ENCODE measurements around the gene SUCLG2.

Gene SUCLG2

GRCh38 chr3:67437789-67438188 lies 216.6 kb downstream of the SUCLG2 start:
- WGBS, result 100% methylated on average over 3 of the region's 5 CpGs

GRCh38 chr3:67437090-67437489 lies 217.3 kb downstream of the SUCLG2 start:
- 100% methylated on average over 2 of the region's 3 CpGs for WGBS
- no peak overlapping the region for H3K4me3 ChIP-seq (ENCODE audit: insufficient read depth in 1 of 2, low read depth in 1 of 2, low read length in 2 of 2)
- H3K4ac ChIP-seq (ENCODE audit: low read depth in 1 of 2, low read length in 2 of 2), result no peak overlapping the region
- no peaks in the 10 kb centered on the region for H3K4me1 ChIP-seq (ENCODE audit: control insufficient read depth, insufficient read depth, low read depth, low read length)
- H4K8ac ChIP-seq (ENCODE audit: low read length), result no peak overlapping the region
- H3K27ac ChIP-seq (ENCODE audit: low read length, poor library complexity, severe bottlenecking), result no peak overlapping the region
- no peak overlapping the region for H3K23ac ChIP-seq (ENCODE audit: low read length in 2 of 2)
- no peaks in the 10 kb centered on the region for H3K27me3 ChIP-seq (ENCODE audit: control insufficient read depth in 1 of 2, insufficient read depth in 1 of 2, low read length in 2 of 2)
- H3K18ac ChIP-seq (ENCODE audit: low read depth in 1 of 2, low read length in 2 of 2), result no peak overlapping the region
- no peak overlapping the region for H2AK5ac ChIP-seq (ENCODE audit: low read length, severe bottlenecking)
- no peak overlapping the region for H3K9ac ChIP-seq (ENCODE audit: low read length)
- H2BK120ac ChIP-seq (ENCODE audit: low read depth, low read length), result no peak overlapping the region
- no peak overlapping the region for H2BK5ac ChIP-seq (ENCODE audit: low read depth, low read length, poor library complexity, severe bottlenecking)
- peaks cover 13% of the 10 kb centered on the region for H3K79me1 ChIP-seq (replicated peaks; ENCODE audit: low read length, poor library complexity, severe bottlenecking)
- H3K4me2 ChIP-seq (ENCODE audit: low read length, poor library complexity, severe bottlenecking), result no peak overlapping the region
- peaks cover 0 to 7% of the 10 kb centered on the region in 2 experiments for H3K36me3 ChIP-seq (ENCODE audit: control insufficient read depth in 1 of 2, insufficient read depth in 2 of 2, low read depth in 1 of 2, low read length in 2 of 2)
- no peak for DNase-seq
- no peak overlapping the region for H4K91ac ChIP-seq (ENCODE audit: low read length)
- no peak overlapping the region for H3K14ac ChIP-seq (ENCODE audit: low read length in 2 of 2)
- no peak overlapping the region for H2AFZ ChIP-seq (ENCODE audit: low read depth, low read length)
- H2BK15ac ChIP-seq (ENCODE audit: low read depth, poor library complexity, severe bottlenecking), result no peak overlapping the region
- H2BK12ac ChIP-seq (ENCODE audit: low read length in 2 of 2), result no peak overlapping the region
- H3K9me3 ChIP-seq (ENCODE audit: control insufficient read depth, low read length), result no peaks in the 10 kb centered on the region

More at GRCh38 chr3:67437789-67438188, 216.6 kb downstream of the SUCLG2 start:
- H4K8ac ChIP-seq (ENCODE audit: low read length), result no peak overlapping the region
- H3K27ac ChIP-seq (ENCODE audit: low read length, poor library complexity, severe bottlenecking), result no peak overlapping the region
- H3K4me1 ChIP-seq (ENCODE audit: control insufficient read depth, insufficient read depth, low read depth, low read length), result no peaks in the 10 kb centered on the region
- no peak overlapping the region for H2AK5ac ChIP-seq (ENCODE audit: low read length, severe bottlenecking)
- H4K91ac ChIP-seq (ENCODE audit: low read length), result no peak overlapping the region
- no peak overlapping the region for H3K14ac ChIP-seq (ENCODE audit: low read length in 2 of 2)
- H3K79me1 ChIP-seq (replicated peaks; ENCODE audit: low read length, poor library complexity, severe bottlenecking), result peaks cover 13% of the 10 kb centered on the region
- DNase-seq, result no peak
- no peak overlapping the region for H3K23ac ChIP-seq (ENCODE audit: low read length in 2 of 2)
- H3K27me3 ChIP-seq (ENCODE audit: control insufficient read depth in 1 of 2, insufficient read depth in 1 of 2, low read length in 2 of 2), result no peaks in the 10 kb centered on the region
- H3K18ac ChIP-seq (ENCODE audit: low read depth in 1 of 2, low read length in 2 of 2), result no peak overlapping the region
- H2AFZ ChIP-seq (ENCODE audit: low read depth, low read length), result no peak overlapping the region
- no peak overlapping the region for H3K4ac ChIP-seq (ENCODE audit: low read depth in 1 of 2, low read length in 2 of 2)
- peaks cover 0 to 6% of the 10 kb centered on the region in 2 experiments for H3K36me3 ChIP-seq (ENCODE audit: control insufficient read depth in 1 of 2, insufficient read depth in 2 of 2, low read depth in 1 of 2, low read length in 2 of 2)
- no peak overlapping the region for H2BK12ac ChIP-seq (ENCODE audit: low read length in 2 of 2)
- H3K4me2 ChIP-seq (ENCODE audit: low read length, poor library complexity, severe bottlenecking), result no peak overlapping the region
- H3K4me3 ChIP-seq (ENCODE audit: insufficient read depth in 1 of 2, low read depth in 1 of 2, low read length in 2 of 2), result no peak overlapping the region
- no peak overlapping the region for H2BK5ac ChIP-seq (ENCODE audit: low read depth, low read length, poor library complexity, severe bottlenecking)
- H3K9ac ChIP-seq (ENCODE audit: low read length), result no peak overlapping the region
- H2BK120ac ChIP-seq (ENCODE audit: low read depth, low read length), result no peak overlapping the region
- H2BK15ac ChIP-seq (ENCODE audit: low read depth, poor library complexity, severe bottlenecking), result no peak overlapping the region
- no peaks in the 10 kb centered on the region for H3K9me3 ChIP-seq (ENCODE audit: control insufficient read depth, low read length)

- H2BK5ac ChIP-seq (ENCODE audit: low read depth, low read length, poor library complexity, severe bottlenecking), result no peak overlapping the region
- H2BK120ac ChIP-seq (ENCODE audit: low read depth, low read length), result no peak overlapping the region
- no peak overlapping the region for H2AFZ ChIP-seq (ENCODE audit: low read depth, low read length)
- H3K14ac ChIP-seq (ENCODE audit: low read length in 2 of 2), result no peak overlapping the region
- no peak overlapping the region for H3K4me3 ChIP-seq (ENCODE audit: insufficient read depth in 1 of 2, low read depth in 1 of 2, low read length in 2 of 2)
- no peak overlapping the region for H3K9ac ChIP-seq (ENCODE audit: low read length)
- no peaks in the 10 kb centered on the region for H3K27me3 ChIP-seq (ENCODE audit: control insufficient read depth in 1 of 2, insufficient read depth in 1 of 2, low read length in 2 of 2)
- H3K9me3 ChIP-seq (ENCODE audit: control insufficient read depth, low read length), result no peaks in the 10 kb centered on the region
- H2AK5ac ChIP-seq (ENCODE audit: low read length, severe bottlenecking), result no peak overlapping the region
- no peak overlapping the region for H4K91ac ChIP-seq (ENCODE audit: low read length)
- no peak overlapping the region for H3K23ac ChIP-seq (ENCODE audit: low read length in 2 of 2)
- no peak for DNase-seq
- 98% methylated on average over 4 of the region's 4 CpGs for WGBS
- H2BK15ac ChIP-seq (ENCODE audit: low read depth, poor library complexity, severe bottlenecking), result no peak overlapping the region
- H3K18ac ChIP-seq (ENCODE audit: low read depth in 1 of 2, low read length in 2 of 2), result no peak overlapping the region
- H3K4me2 ChIP-seq (ENCODE audit: low read length, poor library complexity, severe bottlenecking), result no peak overlapping the region
- H3K4me1 ChIP-seq (ENCODE audit: control insufficient read depth, insufficient read depth, low read depth, low read length), result no peaks in the 10 kb centered on the region
- H3K4ac ChIP-seq (ENCODE audit: low read depth in 1 of 2, low read length in 2 of 2), result no peak overlapping the region
- H3K79me1 ChIP-seq (replicated peaks; ENCODE audit: low read length, poor library complexity, severe bottlenecking), result peaks cover 13% of the 10 kb centered on the region
- peaks cover 0 to 10% of the 10 kb centered on the region in 2 experiments for H3K36me3 ChIP-seq (ENCODE audit: control insufficient read depth in 1 of 2, insufficient read depth in 2 of 2, low read depth in 1 of 2, low read length in 2 of 2)
- no peak overlapping the region for H2BK12ac ChIP-seq (ENCODE audit: low read length in 2 of 2)
- H4K8ac ChIP-seq (ENCODE audit: low read length), result no peak overlapping the region
- H3K27ac ChIP-seq (ENCODE audit: low read length, poor library complexity, severe bottlenecking), result no peak overlapping the region
Observed at GRCh38 chr3:67433109-67433508, 221.3 kb downstream of the SUCLG2 start.

- H3K36me3 ChIP-seq (ENCODE audit: control insufficient read depth in 1 of 2, insufficient read depth in 2 of 2, low read depth in 1 of 2, low read length in 2 of 2), result peaks cover 5 to 10% of the 10 kb centered on the region in 2 experiments
- H3K27ac ChIP-seq (ENCODE audit: low read length, poor library complexity, severe bottlenecking), result no peak overlapping the region
- H3K27me3 ChIP-seq (ENCODE audit: control insufficient read depth in 1 of 2, insufficient read depth in 1 of 2, low read length in 2 of 2), result no peaks in the 10 kb centered on the region
- no peak overlapping the region for H2BK5ac ChIP-seq (ENCODE audit: low read depth, low read length, poor library complexity, severe bottlenecking)
- H3K4me3 ChIP-seq (ENCODE audit: insufficient read depth in 1 of 2, low read depth in 1 of 2, low read length in 2 of 2), result no peak overlapping the region
- no peak overlapping the region for H3K14ac ChIP-seq (ENCODE audit: low read length in 2 of 2)
- no peak overlapping the region for H3K23ac ChIP-seq (ENCODE audit: low read length in 2 of 2)
- H3K4ac ChIP-seq (ENCODE audit: low read depth in 1 of 2, low read length in 2 of 2), result no peak overlapping the region
- peaks cover 11% of the 10 kb centered on the region for H3K79me1 ChIP-seq (replicated peaks; ENCODE audit: low read length, poor library complexity, severe bottlenecking)
- H2BK15ac ChIP-seq (ENCODE audit: low read depth, poor library complexity, severe bottlenecking), result no peak overlapping the region
- H4K8ac ChIP-seq (ENCODE audit: low read length), result no peak overlapping the region
- H3K4me2 ChIP-seq (ENCODE audit: low read length, poor library complexity, severe bottlenecking), result no peak overlapping the region
- H3K18ac ChIP-seq (ENCODE audit: low read depth in 1 of 2, low read length in 2 of 2), result no peak overlapping the region
- no peak overlapping the region for H3K9ac ChIP-seq (ENCODE audit: low read length)
- no peak overlapping the region for H4K91ac ChIP-seq (ENCODE audit: low read length)
- H3K9me3 ChIP-seq (ENCODE audit: control insufficient read depth, low read length), result no peaks in the 10 kb centered on the region
- H2AK5ac ChIP-seq (ENCODE audit: low read length, severe bottlenecking), result no peak overlapping the region
- H2AFZ ChIP-seq (ENCODE audit: low read depth, low read length), result no peak overlapping the region
- no peak for DNase-seq
- WGBS, result 73% methylated on average over 1 of the region's 1 CpG
- H2BK120ac ChIP-seq (ENCODE audit: low read depth, low read length), result no peak overlapping the region
- no peaks in the 10 kb centered on the region for H3K4me1 ChIP-seq (ENCODE audit: control insufficient read depth, insufficient read depth, low read depth, low read length)
- no peak overlapping the region for H2BK12ac ChIP-seq (ENCODE audit: low read length in 2 of 2)
Observed at GRCh38 chr3:67431887-67432286, 222.5 kb downstream of the SUCLG2 start.
